ENCODE measurements around the gene PMM2. TPM values are rescaled to one million over a fixed set of nuclear protein-coding genes. Genes with fewer than 3 reads are reported as not detected.

The PMM2 gene
- total and polyA plus RNA-seq, 2 experiments from 2014 or later, result 38.2 to 60.4 TPM

GRCh38 chr16:8828541-8829165 is 31.0 kb downstream of the PMM2 start:
- Histone ChIP-seq H2AFZ (no peak overlapping the region), H3K27ac (ENCODE audit: low read depth) (peak overlapping the region; percentile 46), H4K20me1 (replicated peaks; ENCODE audit: insufficient read depth) (no peaks in the 10 kb centered on the region), H3F3A (replicated peaks; ENCODE audit: low read depth) (peaks cover 33% of the 10 kb centered on the region), H3K27me3 (ENCODE audit: insufficient read depth) (no peaks in the 10 kb centered on the region), H3K79me2 (replicated peaks; ENCODE audit: insufficient read depth) (peaks cover 4% of the 10 kb centered on the region), H3K36me3 (ENCODE audit: insufficient read depth) (peaks cover 10% of the 10 kb centered on the region), H3K4me3 (no peak overlapping the region), H3K4me1 (ENCODE audit: insufficient read depth) (peaks cover 48% of the 10 kb centered on the region), H3K4me2 (no peak overlapping the region), H3K9me2 (ENCODE audit: insufficient read depth) (no peaks in the 10 kb centered on the region)
- DNase-seq (ENCODE audit: low spot score) (no peak), ATAC-seq (no peak)
- peaks cover 18% of the 10 kb centered on the region for H3K27me3 Mint-ChIP-seq (ENCODE audit: insufficient read depth, low read depth, poor library complexity)
- H3K9me3 Mint-ChIP-seq, result no peaks in the 10 kb centered on the region; the same call in 2 of the 3 replicates
- H3K4me3 Mint-ChIP-seq, result no peak overlapping the region
- peak overlapping the region; percentile 83; the same call in 1 of the 2 replicates for H3K27ac Mint-ChIP-seq
- TF ChIP-seq EZH2 (IDR thresholded peaks at IDR 0.05; ENCODE audit: low read depth, unreplicated experiment) (no peak), NANOG (IDR thresholded peaks at IDR 0.05; ENCODE audit: borderline replicate concordance) (no peak), ETS1 (IDR thresholded peaks at IDR 0.05) (no peak), ZNF462 (CRISPR knock-in tag; IDR thresholded peaks at IDR 0.05) (no peak), ZNF114 (CRISPR knock-in tag; IDR thresholded peaks at IDR 0.05) (no peak), EZH2phosphoT487 (IDR thresholded peaks at IDR 0.05; ENCODE audit: unreplicated experiment) (no peak)
- H3K36me3 Mint-ChIP-seq (ENCODE audit: low read depth), result peaks cover 68% of the 10 kb centered on the region
- peaks cover 55% of the 10 kb centered on the region for H3K4me1 Mint-ChIP-seq
